A549 (cell line): ENCODE results near the gene ADGRL3. TPM values are rescaled to one million over a fixed set of nuclear protein-coding genes. Genes with fewer than 3 reads are reported as not detected.

Experiments
- ATAC-seq, 2 experiments: fragments of 200-7000 bp in 1 of 2; fragments of >200 bp in 1 of 2; cut with Nextera tagmentation in 1 of 2; cut with Tn5 transposase in 1 of 2; 3 replicates each; pipeline versions ENCODE4 v1.8.0 to v1.9.1; 2018 to 2020; ENCODE audit warnings: mild to moderate bottlenecking in 1 of 2, moderate library complexity in 1 of 2
- CTCF ChIA-PET: fragments of 300-600 bp; sonication (Branson Sonifier 250); formaldehyde crosslinking; extraction: SDS; loops from one replicate; lab custom pipeline; 2021; ENCODE audit warnings: antibody characterized with exemption, inconsistent platforms; lab: Yijun Ruan, JAX
- POLR2A ChIA-PET: fragments of 350-600 bp; formaldehyde crosslinking; extraction: SDS; loops from one replicate; lab custom pipeline; 2021; ENCODE audit warnings: antibody characterized with exemption, inconsistent platforms; lab: Yijun Ruan, JAX
- DNase-seq, 2 experiments: peaks; one replicate each; pipeline versions ENCODE4 v3.0.0 to v3.0.0-alpha.2; 2011 to 2016; ENCODE audit warnings: low read depth in 1 of 2, low spot score in 1 of 2
- FAIRE-seq: peaks from 2 replicates; lab custom pipeline; 2011; peaks lifted over from hg19 to GRCh38; lab: Jason Lieb, UNC
- H3K27ac ChIP-seq, 2 experiments: fragments of >200 bp; sonication (Bioruptor Twin); formaldehyde crosslinking; 3 replicates each; pipeline ENCODE4 v1.5.1; 2016 to 2017
- H3K4me1 ChIP-seq: fragments of >200 bp; sonication (Bioruptor Twin); formaldehyde crosslinking; 3 replicates; pipeline ENCODE4 v1.6.1; 2016
- H3K4me2 ChIP-seq: fragments of >200 bp; sonication (Bioruptor Twin); formaldehyde crosslinking; 3 replicates; pipeline ENCODE4 v1.6.1; 2016
- H3K4me3 ChIP-seq: fragments of >200 bp; sonication (Bioruptor Twin); formaldehyde crosslinking; 3 replicates; pipeline ENCODE4 v1.5.1; 2016
- H3K9me3 ChIP-seq: fragments of >200 bp; sonication (Bioruptor Twin); formaldehyde crosslinking; 3 replicates; pipeline ENCODE4 v1.6.1; 2016
- CBX2 ChIP-seq: fragments of 200-600 bp; sonication (generic); IDR thresholded peaks from 2 replicates; pipeline ENCODE4 v1.6.1; 2016; ENCODE audit warnings: low read depth, mild to moderate bottlenecking, borderline replicate concordance
- CEBPB ChIP-seq, 2 experiments: fragments of >200 bp in 1 of 2; sonication (Bioruptor Twin) in 1 of 2; formaldehyde crosslinking in 1 of 2; IDR thresholded peaks; 2 replicates each; pipeline ENCODE4 v1.6.1; 2012 to 2016
- EHF ChIP-seq: fragments of 250-450 bp; sonication (Bioruptor Pico); IDR thresholded peaks from 2 replicates; pipeline ENCODE4 v1.5.0; 2020; ENCODE audit warnings: mild to moderate bottlenecking
- EHMT2 ChIP-seq: fragments of 200-600 bp; sonication (generic); IDR thresholded peaks from 2 replicates; pipeline ENCODE4 v1.6.1; 2016; ENCODE audit warnings: antibody characterized with exemption, low read depth, mild to moderate bottlenecking, moderate library complexity
- FOSB ChIP-seq: fragments of 250-450 bp; sonication (Bioruptor Pico); IDR thresholded peaks from 2 replicates; pipeline ENCODE4 v1.5.0; 2020; ENCODE audit warnings: mild to moderate bottlenecking, moderate library complexity
- FOSL2 ChIP-seq, 2 experiments: fragments of 450-650 bp in 1 of 2; fragments of >200 bp in 1 of 2; sonication (Bioruptor Twin) in 1 of 2; formaldehyde crosslinking; IDR thresholded peaks; 2 replicates each; pipeline versions ENCODE4 v1.5.0 to v1.6.1; 2016 to 2020; ENCODE audit warnings: mild to moderate bottlenecking in 1 of 2, moderate library complexity in 1 of 2
- HEYL ChIP-seq: fragments of 250-450 bp; sonication (Bioruptor Pico); IDR thresholded peaks from 2 replicates; pipeline ENCODE4 v1.8.0; 2021; ENCODE audit warnings: mild to moderate bottlenecking, moderate library complexity
- JUNB ChIP-seq: fragments of >200 bp; sonication (Bioruptor Twin); formaldehyde crosslinking; IDR thresholded peaks from 2 replicates; pipeline ENCODE4 v1.6.1; 2016
- MYC ChIP-seq: IDR thresholded peaks from 2 replicates; pipeline ENCODE4 v1.6.1; 2012; ENCODE audit warnings: mild to moderate bottlenecking, inconsistent platforms, low read length, improper control_type of control experiment, borderline replicate concordance
- NR3C1 ChIP-seq: fragments of >200 bp; sonication (Bioruptor Twin); formaldehyde crosslinking; IDR thresholded peaks from 3 replicates; pipeline ENCODE4 v1.6.1; 2017
- RAD21 ChIP-seq, 2 experiments: fragments of >200 bp in 1 of 2; sonication (Bioruptor Twin) in 1 of 2; formaldehyde crosslinking in 1 of 2; IDR thresholded peaks in 1 of 2; conservative IDR thresholded peaks in 1 of 2; 2 replicates in 1 of 2; 3 replicates in 1 of 2; pipeline ENCODE4 v1.6.1; 2012 to 2018; ENCODE audit warnings: inconsistent platforms in 1 of 2
- RNF2 ChIP-seq: fragments of 200-600 bp; sonication (generic); IDR thresholded peaks from 2 replicates; pipeline ENCODE4 v1.6.1; 2016; ENCODE audit warnings: low read depth, mild to moderate bottlenecking, antibody characterized with exemption, moderate library complexity, borderline replicate concordance
- SMC3 ChIP-seq: fragments of >200 bp; sonication (Bioruptor Twin); formaldehyde crosslinking; IDR thresholded peaks from 3 replicates; pipeline ENCODE4 v1.6.1; 2018; ENCODE audit warnings: inconsistent platforms
- TFCP2L1 ChIP-seq: fragments of 250-450 bp; sonication (Bioruptor Pico); IDR thresholded peaks from 2 replicates; pipeline ENCODE4 v1.5.0; 2021; ENCODE audit warnings: mild to moderate bottlenecking
- TP53 ChIP-seq: fragments of 250-450 bp; sonication (Bioruptor Pico); IDR thresholded peaks from 2 replicates; pipeline ENCODE4 v1.5.0; 2021; ENCODE audit warnings: mild to moderate bottlenecking, moderate library complexity
- WGBS: methylation state at CpG from one replicate; pipeline ENCODE4 v1.1.6; 2017; ENCODE audit errors: missing lambda C conversion rate; 5-methylcytosine and 5-hydroxymethylcytosine counted together
- polyA plus RNA-seq, 4 experiments: library from polyadenylated mRNA; depleted of rRNA in 3 of 4; stranded (reverse); fragments of >200 nt; fragmentation: RNase III in 1 of 4; extraction: RNeasy Plus Mini Kit Qiagen cat#74134 plus additional on column Dnase treatment in 1 of 4; gene quantifications; 2 replicates in 3 of 4; 3 replicates in 1 of 4; pipeline ENCODE4 v1.2.3, GENCODE V29; 2011 to 2017
- TF ChIP-seq, protein P1 (sequence below): IDR thresholded peaks from 2 replicates; pipeline ENCODE4 v1.6.1; 2012; ENCODE audit warnings: low read depth, borderline replicate concordance
- TF ChIP-seq, protein P2 (sequence below): fragments of 200-600 bp; sonication (generic); IDR thresholded peaks from 2 replicates; pipeline ENCODE4 v1.6.1; 2016; ENCODE audit warnings: antibody characterized with exemption, mild to moderate bottlenecking, moderate library complexity
- TF ChIP-seq, protein P3 (sequence below): IDR thresholded peaks from 2 replicates; pipeline ENCODE4 v1.6.1; 2012
- TF ChIP-seq, protein P4 (sequence below): fragments of >200 bp; sonication (Bioruptor Twin); formaldehyde crosslinking; IDR thresholded peaks from 2 replicates; pipeline ENCODE4 v1.6.1; 2016

Gene ADGRL3
- polyA plus RNA-seq, 2 of the 4 experiments (the other 2 are of a cell fraction): 0.05 to 0.12 TPM

DNA sequence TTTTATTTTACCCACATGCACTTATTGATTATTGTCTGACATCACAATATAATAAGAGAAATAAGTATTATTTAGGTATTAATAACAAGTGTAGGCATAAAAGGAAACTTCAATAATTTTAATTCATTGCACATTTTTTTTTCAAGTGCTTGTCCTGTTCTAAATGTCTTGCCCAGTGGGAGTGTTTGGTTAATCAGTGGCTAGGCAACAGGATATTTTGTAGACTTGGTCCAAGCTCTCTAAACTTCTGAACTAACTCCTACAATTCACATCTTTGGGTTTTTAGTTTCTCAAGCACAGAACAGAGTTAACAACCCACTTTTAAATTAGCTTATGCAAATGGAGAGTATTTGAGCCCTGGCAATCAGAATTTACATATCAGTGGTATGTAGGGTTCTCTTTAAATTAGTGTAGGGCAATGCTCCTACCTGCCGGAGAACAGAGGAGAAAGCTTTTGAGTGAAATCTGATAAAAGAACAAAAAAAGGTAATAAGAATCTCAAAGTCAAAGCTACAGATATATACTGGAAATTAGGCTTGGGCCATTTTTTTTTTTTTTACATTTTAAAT is 353.5 kb downstream of the ADGRL3 start:
- no peak overlapping the region for H3K4me2 ChIP-seq
- no peaks in the 10 kb centered on the region for H3K9me3 ChIP-seq
- ChIA-PET CTCF (no interaction called here), POLR2A (no interaction called here)
- no peak overlapping the region for H3K4me3 ChIP-seq
- TF ChIP-seq JUNB: no peak
- TF ChIP-seq RAD21 (conservative IDR thresholded peaks at IDR 0.05 in 1 of 2, IDR thresholded peaks at IDR 0.05 in 1 of 2): no peak
- TF ChIP-seq TP53 (CRISPR knock-in tag): no peak
- no peak for TF ChIP-seq RNF2
- TF ChIP-seq, protein P1, sequence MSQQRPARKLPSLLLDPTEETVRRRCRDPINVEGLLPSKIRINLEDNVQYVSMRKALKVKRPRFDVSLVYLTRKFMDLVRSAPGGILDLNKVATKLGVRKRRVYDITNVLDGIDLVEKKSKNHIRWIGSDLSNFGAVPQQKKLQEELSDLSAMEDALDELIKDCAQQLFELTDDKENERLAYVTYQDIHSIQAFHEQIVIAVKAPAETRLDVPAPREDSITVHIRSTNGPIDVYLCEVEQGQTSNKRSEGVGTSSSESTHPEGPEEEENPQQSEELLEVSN: no peak
- TF ChIP-seq HEYL (CRISPR knock-in tag): no peak
- DNase-seq: no peak
- whole genome bisulfite sequencing: 76% methylated on average over 1 of the region's 1 CpG
- no peak for ATAC-seq
- no peak for FAIRE-seq
- no peaks in the 10 kb centered on the region for H3K4me1 ChIP-seq
- H3K27ac ChIP-seq: no peak overlapping the region

DNA sequence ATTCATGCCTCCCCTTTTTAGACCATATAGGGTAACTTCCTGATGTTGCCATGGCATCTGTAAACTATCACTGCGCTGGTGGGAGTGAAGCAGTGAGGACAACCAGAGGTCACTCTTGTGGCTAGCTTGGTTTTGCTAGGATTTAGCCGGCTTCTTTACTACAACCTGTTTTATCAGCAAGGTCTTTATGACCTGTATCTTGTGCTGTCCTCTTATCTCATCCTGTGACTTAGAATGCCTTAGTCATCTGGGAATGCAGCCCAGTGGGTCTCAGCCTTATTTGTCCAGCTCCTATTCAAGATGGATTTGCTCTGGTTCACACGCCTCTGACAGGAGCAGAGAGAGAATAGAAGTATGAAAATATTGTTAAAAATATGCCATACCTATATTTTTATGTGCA is 355.7 kb downstream of the ADGRL3 start:
- Histone ChIP-seq H3K9me3 (no peaks in the 10 kb centered on the region), H3K4me3 (no peak overlapping the region), H3K27ac (no peak overlapping the region)
- 4% methylated on average over 3 of the region's 3 CpGs for WGBS
- POLR2A ChIA-PET: no interaction called here
- DNase-seq (peak in 1 of 2 experiments; percentile 48), ATAC-seq (peak in 1 of 2 experiments; percentile 36; a peak in 3 of 6 replicates), FAIRE-seq (no peak)
- CTCF ChIA-PET: no interaction called here
- TF ChIP-seq, protein P2, sequence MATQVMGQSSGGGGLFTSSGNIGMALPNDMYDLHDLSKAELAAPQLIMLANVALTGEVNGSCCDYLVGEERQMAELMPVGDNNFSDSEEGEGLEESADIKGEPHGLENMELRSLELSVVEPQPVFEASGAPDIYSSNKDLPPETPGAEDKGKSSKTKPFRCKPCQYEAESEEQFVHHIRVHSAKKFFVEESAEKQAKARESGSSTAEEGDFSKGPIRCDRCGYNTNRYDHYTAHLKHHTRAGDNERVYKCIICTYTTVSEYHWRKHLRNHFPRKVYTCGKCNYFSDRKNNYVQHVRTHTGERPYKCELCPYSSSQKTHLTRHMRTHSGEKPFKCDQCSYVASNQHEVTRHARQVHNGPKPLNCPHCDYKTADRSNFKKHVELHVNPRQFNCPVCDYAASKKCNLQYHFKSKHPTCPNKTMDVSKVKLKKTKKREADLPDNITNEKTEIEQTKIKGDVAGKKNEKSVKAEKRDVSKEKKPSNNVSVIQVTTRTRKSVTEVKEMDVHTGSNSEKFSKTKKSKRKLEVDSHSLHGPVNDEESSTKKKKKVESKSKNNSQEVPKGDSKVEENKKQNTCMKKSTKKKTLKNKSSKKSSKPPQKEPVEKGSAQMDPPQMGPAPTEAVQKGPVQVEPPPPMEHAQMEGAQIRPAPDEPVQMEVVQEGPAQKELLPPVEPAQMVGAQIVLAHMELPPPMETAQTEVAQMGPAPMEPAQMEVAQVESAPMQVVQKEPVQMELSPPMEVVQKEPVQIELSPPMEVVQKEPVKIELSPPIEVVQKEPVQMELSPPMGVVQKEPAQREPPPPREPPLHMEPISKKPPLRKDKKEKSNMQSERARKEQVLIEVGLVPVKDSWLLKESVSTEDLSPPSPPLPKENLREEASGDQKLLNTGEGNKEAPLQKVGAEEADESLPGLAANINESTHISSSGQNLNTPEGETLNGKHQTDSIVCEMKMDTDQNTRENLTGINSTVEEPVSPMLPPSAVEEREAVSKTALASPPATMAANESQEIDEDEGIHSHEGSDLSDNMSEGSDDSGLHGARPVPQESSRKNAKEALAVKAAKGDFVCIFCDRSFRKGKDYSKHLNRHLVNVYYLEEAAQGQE: no peak
- TF ChIP-seq EHMT2: no peak
- TF ChIP-seq, protein P3, sequence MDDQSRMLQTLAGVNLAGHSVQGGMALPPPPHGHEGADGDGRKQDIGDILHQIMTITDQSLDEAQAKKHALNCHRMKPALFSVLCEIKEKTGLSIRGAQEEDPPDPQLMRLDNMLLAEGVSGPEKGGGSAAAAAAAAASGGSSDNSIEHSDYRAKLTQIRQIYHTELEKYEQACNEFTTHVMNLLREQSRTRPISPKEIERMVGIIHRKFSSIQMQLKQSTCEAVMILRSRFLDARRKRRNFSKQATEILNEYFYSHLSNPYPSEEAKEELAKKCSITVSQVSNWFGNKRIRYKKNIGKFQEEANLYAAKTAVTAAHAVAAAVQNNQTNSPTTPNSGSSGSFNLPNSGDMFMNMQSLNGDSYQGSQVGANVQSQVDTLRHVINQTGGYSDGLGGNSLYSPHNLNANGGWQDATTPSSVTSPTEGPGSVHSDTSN: no peak
- TF ChIP-seq, all 56 proteins: peak for 0
- Histone ChIP-seq H3K4me1 (no peaks in the 10 kb centered on the region), H3K4me2 (no peak overlapping the region)

DNA sequence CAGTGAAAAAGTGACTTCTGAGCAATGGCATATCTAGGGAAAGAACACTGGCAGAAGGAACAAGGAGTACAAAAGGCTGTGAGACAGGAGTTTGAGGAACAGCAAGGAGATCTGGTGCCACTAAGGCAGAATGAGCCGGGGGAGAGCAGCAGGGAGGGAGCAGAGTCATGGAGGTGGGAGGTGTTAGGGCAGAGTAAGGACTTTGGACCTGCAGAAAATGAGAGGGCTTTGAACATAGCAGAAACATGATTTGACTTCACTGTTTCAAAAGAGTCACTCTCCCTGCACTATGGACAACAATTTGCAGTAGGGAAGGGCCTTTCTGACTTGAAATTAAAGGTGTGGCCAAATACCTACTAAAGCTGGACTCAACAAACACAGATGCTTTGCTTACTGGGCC is 356.2 kb downstream of the ADGRL3 start:
- no peak overlapping the region for H3K4me3 ChIP-seq
- ATAC-seq (peak; percentile 19 to 55; a peak in 4 of 6 replicates), DNase-seq (peak in 1 of 2 experiments; percentile 21)
- H3K27ac ChIP-seq: no peak overlapping the region; a peak in 1 of 6 replicates
- H3K9me3 ChIP-seq: no peaks in the 10 kb centered on the region
- no peaks in the 10 kb centered on the region for H3K4me1 ChIP-seq
- POLR2A ChIA-PET: no interaction called here
- TF ChIP-seq NR3C1 (no peak), CBX2 (no peak)
- TF ChIP-seq, all 56 proteins: peak for 0
- no peak overlapping the region for H3K4me2 ChIP-seq
- 10% methylated on average over 1 of the region's 1 CpG for WGBS
- no peak for FAIRE-seq
- CTCF ChIA-PET: no interaction called here

DNA sequence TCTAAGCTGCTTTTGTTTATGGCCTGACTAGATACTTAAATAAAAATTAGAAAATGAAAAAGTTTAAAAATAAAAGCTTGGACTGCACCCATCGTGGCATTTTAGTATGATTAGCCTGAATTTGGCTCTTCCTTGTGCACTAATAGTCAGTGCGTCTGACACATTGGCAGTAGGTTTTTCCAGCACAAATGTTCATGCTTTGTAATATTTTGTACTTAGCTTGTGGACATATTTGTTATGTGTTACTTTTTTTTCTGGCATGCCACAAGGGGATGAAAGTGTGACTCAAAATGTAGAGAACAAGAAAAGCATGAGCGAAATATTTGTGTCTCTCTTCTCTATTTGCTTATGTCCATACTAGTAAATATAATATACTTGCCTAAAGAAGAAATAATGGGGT is 359.3 kb downstream of the ADGRL3 start:
- no peak for ATAC-seq
- POLR2A ChIA-PET: no interaction called here
- CTCF ChIA-PET: no interaction called here
- TF ChIP-seq FOSB (CRISPR knock-in tag) (no peak), CEBPB (IDR thresholded peaks at IDR 0.05) (no peak), TFCP2L1 (CRISPR knock-in tag) (no peak), FOSL2 (IDR thresholded peaks at IDR 0.05) (no peak), FOSL2 (CRISPR knock-in tag; IDR thresholded peaks at IDR 0.05) (no peak), EHF (CRISPR knock-in tag) (no peak), SMC3 (no peak), HEYL (CRISPR knock-in tag) (no peak), MYC (no peak)
- TF ChIP-seq, protein P4, sequence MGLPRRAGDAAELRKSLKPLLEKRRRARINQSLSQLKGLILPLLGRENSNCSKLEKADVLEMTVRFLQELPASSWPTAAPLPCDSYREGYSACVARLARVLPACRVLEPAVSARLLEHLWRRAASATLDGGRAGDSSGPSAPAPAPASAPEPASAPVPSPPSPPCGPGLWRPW: no peak
- TF ChIP-seq, protein P2: no peak

More for the DNA sequence above, 359.3 kb downstream of the ADGRL3 start:
- FAIRE-seq (no peak), DNase-seq (no peak)
- H3K4me3 ChIP-seq: no peak overlapping the region
- 43% methylated on average over 3 of the region's 3 CpGs for WGBS
- H3K9me3 ChIP-seq: no peaks in the 10 kb centered on the region
- no peaks in the 10 kb centered on the region for H3K4me1 ChIP-seq
- no peak overlapping the region for H3K27ac ChIP-seq
- H3K4me2 ChIP-seq: no peak overlapping the region
